HG02763 (cell line): ENCODE data around the gene SEPTIN10.
A peak's percentile ranks its signal among the peaks of the same experiment; 100 is the strongest.
"Not testable (repeated sequence)": the region's sequence is repeated elsewhere in the genome, so short reads cannot be mapped to it uniquely, and the experiment has no call there.

Source experiments
- ATAC-seq: cut with Tn5 transposase; IDR thresholded peaks from one replicate; pipeline ENCODE4 v1.9.1; 2021; ENCODE audit warnings: mild to moderate bottlenecking, moderate library complexity; ENCODE audit not compliant: unreplicated experiment

The SEPTIN10 gene

DNA sequence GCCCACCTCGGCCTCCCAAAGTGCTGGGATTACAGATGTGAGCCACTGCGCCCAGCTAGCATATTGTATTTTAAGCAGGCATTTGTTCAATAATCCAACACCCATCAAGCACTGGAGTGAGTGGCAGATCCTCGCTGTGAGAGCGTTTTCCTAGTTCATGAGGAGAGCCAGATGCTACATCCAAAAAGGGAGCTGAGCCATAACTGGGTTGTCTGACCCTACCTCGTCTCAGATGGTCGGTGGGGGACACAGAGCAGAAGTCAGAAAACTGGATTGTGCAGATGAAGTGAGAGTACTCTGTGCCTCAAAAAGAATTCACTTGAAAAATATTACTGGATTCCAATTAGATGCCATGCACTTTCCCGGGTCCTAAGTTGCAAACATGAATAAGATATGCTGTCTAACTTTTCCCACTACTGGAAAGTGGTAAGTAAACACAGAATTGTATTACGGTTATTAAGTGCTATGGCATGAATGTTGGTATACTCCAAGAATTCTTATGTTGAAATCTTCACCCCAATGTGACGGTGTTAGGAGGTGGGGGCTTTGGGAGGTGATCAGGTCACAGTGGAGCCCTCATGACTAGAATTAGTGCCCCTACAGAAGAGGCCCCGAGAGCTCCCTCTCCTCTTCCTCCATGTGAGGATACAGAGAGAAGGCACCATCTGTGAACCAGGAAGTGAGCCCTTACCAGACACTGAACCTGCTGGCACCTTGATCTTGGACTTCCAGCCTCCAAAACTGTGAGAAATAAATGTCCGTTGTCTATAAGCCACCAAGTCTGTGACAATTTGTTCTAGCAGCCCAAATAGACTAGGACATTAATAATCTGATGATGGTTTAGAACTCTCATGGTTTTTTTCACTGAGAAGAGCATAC, 21.9 kb upstream of the SEPTIN10 start:
- no peak for ATAC-seq

DNA sequence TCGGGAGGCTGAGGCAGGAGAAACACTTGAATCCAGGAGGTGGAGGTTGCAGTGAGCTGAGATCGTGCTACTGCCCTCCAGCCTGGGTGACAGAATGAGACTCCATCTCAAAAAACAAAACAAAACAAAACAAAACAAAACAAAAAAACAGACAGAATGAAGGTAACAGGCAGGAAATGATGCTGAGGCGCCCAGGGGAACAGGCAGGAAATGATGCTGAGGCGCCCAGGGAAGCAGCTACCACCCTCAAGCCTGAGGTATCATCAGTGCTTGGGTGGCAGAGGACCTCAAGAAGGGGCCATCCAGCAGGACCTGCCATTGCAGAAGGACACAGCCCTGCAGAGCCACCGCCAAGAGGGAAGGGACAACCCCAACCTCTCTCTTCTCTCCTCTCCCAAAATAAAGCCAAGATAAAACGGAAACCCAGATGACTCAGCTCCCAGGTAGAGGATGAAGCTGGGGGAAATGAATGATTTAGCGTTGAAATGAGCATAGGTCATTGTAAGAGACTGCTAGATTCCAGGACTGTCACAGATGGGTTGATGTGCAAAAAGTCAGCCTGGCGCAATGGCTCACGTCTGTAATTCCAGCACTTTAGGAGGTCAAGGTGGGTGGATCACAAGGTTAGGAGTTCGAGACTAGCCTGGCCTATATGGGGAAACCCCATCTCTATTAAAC, 19.7 kb upstream of the SEPTIN10 start:
- no peak for ATAC-seq

DNA sequence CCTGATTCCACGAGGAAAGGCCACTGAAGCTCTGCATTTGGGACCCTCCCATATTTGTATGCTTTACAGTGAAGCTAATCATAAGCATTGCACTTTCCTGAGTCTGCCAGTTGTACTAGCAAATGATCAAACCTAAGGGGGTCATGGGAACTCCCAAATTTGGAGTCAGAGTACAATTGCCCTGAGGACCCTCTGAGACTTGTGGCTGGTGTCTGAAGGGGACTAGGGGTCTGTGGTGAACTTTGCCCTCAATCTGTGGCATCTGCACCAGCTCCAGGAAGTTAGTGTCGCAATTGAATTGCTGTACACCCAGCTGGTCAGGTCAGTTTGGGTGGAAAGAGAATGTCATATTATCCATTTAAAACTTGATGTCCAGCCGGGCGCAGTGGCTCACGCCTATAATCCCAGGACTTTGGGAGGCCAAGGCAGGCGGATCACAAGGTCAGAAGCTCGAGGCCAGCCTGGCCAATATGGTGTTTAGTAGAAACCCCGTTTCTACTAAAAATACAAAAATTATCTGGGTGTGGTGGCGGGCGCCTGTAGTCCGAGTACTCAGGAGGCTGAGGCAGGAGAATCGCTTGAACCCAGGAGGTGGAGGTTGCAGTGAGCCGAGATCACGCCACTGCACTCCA, 18.5 kb upstream of the SEPTIN10 start:
- ATAC-seq = no peak

DNA sequence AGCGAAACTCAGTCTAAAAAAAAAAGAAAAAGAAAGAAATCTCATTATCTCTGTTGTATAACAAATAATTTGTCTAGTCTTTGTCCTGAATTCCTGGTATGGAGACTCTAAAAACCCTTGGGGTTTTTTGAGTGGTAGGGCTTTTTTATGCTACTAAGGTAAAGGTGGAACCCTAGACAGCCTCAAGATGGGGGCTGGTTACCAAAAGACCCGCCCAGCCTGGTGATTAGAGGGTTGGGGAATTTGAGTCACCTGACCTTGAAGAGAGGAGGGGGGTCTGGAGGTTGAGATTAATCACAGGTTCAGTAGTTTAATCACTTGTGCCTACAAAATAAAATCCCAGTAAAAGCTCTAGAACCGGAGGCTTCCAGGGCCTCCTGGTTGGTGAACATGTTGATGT, 18.0 kb upstream of the SEPTIN10 start:
- ATAC-seq = no peak

DNA sequence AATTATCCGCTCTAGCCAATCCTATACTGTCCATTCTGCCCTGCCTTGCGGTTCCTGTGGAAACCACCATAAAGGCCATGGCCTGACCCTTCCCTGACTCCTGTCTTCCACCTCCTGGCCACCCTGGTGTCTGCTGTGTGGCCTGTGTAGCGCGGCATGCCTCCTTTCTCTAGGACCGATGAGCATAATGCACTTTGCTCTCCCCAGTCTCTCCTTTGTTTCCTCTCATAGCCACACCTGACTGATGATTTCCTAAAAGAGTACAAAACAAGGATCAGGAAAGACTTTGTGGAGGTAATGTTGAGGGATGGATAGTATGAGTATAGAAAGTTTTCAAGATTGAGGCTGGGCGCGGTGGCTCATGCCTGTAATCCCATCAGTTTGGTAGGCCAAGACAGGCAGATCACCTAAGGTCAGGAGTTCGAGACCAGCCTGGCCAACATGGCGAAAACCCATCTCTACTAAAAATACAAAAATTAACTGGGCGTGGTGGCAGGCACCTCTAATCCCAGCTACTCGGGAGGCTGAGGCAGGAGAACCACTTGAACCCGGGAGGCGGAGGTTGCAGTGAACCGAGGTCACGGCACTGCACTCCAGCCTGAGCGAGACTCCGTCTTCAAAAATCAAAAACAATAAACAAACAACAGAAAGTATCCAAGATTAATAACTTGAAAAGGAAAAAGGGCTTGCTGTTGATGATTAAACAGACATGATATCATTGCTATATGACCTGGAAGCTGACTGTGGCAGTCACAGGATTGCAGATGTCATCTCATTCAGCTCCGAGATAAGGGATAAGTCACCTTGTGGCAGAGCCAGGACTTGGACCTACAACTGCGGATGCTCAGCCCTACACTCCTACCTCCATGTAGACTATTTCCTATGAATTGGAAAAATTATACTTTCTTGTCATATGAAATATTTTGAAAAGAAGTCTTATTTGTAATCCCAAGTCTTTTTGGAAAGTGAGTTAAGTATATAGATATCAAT, 17.0 kb upstream of the SEPTIN10 start:
- ATAC-seq = no peak

DNA sequence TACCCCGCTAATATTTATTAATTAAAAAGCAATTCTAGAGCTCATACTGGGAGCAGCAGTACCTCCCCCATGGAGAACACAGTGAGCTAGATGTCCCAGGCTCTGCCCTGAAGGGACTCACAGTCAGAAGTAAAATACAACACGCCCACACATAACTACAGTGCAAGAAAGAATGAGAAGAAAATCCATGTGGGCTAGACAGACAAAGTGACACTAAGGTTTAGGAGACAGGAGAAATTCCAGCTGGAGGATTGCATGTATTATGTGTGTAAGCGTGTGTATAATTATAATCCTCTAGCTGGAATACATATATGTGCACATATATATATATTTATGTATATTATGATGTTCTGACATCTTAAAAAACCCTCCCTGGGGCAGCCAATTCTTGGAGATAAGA, 16.1 kb upstream of the SEPTIN10 start:
- no peak for ATAC-seq

DNA sequence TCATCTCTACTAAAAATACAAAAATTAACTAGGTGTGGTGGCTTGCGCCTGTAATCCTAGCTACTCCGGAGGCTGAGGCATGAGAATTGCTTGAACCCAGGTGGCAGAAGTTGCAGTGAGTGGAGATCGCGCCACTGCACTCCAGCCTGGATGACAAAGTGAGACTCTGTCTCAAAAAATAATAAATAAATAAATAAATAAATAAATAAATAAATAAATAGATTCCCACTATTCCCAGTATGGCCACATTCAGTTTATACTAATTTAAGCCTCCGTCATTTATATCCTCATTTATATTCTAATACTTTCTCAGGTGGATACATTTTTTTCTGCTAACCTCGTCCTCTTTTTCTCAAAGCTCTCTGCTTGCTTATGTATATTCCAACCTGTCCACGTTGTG, 14.6 kb upstream of the SEPTIN10 start:
- ATAC-seq = not testable (repeated sequence)

DNA sequence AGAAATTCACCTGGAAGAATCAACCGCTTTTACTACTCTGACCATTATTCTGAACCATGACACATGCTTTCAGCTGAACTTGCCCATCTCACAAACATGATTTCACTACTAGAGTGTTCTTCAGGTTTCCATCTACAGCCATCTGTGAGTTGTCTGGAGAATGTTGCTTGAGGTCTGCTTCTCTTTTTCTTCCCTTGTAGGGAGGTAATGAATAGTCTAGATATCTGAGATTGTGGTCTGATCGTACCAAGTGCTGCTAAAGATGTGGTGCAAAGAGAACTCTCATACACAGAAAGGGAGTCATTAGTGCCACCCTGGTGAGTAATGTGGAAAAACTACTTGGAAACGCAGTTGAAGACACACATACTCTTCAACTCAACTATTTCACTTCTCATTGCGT, 10.6 kb upstream of the SEPTIN10 start:
- no peak for ATAC-seq

DNA sequence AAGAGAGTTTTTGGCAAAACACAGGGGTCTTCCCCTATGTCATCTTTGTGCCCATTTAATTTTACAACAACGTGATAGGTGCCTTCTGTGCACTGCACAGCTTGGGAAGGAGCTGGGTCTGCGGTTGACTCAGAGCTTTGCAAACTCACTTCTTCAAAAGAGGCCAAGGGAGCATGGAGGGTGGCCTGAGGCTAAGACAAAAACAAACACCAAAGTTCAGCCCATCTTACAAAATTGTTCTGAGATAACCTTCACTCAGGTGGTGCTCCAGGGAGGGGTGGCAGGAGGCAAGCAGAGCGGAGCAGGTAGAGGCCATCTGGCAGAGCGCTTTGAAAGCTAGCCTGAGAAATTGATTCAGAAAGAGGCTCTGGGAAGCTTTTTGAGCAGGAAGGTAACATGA, 10.2 kb upstream of the SEPTIN10 start:
- ATAC-seq = no peak

DNA sequence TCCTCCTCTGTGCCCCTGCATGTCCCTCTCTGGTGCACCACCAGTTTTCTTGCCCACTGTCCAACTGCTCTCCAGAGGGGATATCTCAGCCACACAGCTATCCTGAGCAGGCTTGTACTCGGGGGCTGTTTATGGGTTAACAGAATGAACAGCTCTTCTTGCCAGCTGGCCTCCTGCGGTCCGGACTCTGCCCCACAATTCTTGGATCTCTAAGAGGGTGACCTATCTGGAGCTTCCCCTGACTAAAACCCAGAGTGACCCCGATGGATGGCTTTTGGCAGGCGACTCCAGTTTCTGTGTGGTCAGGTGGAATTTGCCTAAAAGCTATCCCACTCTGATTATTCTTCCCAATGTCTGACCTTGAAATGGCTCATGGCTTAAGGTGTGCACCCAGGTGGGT, 9.5 kb upstream of the SEPTIN10 start:
- no peak for ATAC-seq

DNA sequence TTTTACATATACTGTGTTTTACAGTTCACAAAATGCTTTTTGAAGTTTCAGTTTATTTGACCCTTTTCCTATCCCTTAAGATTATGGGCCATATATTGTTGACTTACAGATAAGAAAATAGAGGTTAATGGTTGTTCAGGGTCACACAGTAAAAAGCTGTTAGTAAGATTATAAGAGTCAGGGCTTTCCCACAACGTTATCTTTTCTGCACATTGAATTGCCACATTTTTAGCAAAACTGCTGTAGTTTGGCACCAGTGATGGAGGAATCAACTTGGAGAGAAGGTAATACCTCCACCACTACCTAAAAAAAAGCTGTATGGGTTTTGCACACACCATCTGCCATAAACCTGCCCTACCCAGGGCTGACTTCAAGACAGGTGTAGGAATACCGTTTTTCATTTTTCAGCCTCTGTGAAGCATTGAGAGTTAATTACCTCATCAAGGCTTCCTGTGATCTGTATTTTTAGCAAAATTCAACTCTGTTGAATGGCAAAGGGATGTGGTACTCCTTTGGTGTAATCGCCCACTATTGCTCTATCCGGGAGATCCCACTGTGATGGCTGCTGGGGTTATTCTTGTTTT, 5.4 kb upstream of the SEPTIN10 start:
- no peak for ATAC-seq

DNA sequence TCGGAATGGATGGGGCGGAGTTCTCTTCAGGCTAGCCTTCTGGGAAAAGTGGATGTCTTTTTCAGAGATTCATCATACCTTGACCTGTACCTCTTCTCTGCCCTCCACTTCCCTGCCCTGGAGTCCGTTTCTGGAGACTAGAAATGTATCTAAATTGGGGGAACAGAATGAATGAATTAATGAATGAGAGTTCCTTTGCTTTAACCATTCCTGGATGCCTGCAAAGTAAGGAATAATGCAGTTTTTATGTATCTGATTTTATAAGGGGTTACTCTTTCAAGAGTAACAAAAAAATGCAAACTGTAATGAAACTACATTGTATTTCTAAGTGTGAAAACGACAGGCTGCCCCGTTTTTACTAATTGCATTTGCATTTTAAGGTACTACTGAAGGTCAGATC, 2.4 kb upstream of the SEPTIN10 start:
- no peak for ATAC-seq

DNA sequence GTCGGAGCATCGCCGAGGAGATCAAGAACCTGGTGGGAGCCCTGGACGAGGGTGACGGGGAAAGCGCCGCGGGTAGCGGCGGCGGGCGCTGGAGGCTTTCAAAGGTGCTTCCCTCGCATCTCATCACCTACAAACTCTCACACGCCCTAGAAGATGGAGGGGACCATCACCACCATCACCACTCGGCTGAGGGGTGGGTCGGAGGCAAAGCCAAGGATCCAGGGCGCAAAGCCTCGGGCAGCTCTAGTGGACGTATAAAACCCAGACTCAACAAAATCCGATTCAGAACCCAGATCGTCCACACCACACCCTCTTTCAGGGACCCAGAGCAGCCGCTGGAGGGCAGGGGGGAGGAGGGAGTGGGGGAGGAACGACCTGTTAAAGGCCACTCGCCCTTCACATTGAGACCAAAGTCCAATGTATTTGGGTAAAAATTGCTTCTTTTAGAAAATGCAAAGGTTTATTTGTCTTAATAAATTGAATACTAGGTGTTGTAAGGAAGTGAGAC, 1.9 kb upstream of the SEPTIN10 start:
- ATAC-seq = no peak

DNA sequence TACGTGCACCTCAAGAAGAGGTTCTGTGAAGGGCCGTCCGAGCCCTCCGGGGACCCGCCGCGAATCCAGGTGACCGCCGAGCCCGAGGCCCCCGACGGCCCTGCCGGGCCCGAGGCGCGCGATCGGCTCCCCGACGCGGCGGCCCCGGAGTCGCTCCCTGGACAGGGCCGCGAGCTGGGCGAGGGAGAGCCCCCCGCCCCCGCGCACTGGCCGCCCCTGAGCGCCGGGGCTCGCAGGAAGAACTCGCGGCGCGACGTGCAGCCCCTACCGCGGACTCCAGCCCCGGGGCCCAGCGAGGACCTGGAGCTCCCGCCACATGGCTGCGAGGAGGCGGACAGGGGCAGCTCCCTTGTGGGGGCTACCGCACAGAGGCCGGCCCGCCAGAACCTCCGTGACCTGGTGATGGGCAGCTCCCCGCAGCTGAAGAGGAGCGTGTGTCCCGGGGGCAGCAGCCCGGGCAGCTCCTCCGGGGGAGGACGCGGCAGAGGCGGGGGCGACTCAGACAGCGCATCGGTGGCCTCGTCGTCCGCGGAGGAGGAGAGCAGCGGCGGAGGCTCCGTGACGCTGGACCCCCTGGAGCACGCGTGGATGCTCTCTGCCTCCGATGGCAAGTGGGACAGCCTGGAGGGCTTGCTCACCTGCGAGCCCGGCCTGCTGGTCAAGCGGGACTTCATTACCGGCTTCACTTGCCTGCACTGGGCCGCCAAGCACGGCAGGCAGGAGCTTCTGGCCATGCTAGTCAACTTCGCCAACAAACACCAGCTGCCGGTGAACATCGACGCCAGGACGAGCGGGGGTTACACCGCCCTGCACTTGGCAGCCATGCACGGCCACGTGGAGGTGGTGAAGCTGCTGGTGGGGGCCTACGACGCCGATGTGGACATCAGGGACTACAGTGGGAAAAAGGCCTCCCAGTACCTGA, 1.2 kb upstream of the SEPTIN10 start:
- no peak for ATAC-seq

DNA sequence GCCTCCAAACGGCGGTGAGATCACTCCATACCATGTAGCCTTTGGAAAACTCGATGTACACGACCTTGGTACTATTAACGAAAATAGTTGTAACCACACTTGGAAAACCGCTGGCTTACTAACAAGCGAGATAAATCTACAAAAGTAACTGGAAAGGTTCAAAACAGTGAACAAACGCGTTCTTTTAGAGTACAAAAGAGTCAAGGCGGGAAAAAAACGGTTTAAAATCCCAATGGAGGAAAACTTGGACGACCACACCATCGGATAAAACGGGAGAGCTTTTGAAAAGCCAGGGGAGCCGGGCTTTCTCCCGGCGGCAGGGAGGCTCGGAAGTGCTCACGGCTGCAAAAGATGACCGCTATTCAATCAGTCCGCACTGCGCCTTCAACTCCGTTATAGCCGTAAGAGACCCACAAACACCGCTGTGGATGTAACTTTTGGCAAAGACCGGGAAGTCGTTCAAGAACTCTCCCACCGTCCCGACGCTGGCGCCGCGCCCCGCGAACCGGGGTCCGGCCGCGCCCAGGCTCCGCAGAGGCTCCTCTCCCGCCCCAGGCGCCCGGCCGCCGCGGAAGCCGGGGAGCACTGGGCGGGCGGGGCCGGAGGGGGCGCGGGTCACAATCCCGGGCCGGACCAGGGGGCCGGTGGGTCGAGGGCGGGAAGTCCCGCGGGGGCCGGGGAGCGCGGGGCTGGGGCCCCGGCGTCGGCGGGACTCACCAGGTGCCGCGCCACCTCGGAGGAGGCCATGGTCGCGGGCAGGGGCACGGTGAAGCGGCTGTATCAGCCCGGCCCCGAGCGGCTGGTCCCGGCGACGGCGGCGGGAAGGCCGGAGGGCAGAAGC, 465 bp downstream of the SEPTIN10 start:
- ATAC-seq = peak; percentile 32

DNA sequence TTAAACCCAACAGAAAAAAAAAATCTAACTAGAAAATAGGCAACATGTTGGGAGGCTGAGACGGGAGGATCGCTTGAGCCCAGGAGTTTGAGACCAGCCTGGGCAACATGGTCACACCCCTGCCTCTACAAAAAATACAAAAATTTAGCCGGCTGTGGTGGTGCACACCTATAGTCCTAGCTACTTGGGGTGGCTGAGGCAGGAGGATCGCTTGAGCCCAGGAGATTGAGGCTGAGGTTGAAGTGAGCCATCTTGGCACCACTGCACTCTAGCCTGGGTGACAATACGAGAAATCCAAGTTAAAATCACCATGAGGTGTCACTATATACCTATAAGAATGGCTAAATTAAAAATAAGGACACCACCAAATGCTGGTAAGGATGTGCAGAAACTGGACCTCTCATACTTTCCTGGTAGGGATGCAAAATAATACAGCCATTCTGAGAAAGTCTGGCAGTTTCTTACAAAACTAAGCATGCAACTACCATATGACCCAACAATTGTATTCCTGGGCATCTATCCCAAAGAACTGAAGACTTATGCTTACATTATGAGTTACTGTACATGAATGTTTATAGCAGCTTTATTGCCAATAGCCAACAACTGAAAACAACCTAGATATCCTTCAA, 2.2 kb downstream of the SEPTIN10 start:
- ATAC-seq = no peak

DNA sequence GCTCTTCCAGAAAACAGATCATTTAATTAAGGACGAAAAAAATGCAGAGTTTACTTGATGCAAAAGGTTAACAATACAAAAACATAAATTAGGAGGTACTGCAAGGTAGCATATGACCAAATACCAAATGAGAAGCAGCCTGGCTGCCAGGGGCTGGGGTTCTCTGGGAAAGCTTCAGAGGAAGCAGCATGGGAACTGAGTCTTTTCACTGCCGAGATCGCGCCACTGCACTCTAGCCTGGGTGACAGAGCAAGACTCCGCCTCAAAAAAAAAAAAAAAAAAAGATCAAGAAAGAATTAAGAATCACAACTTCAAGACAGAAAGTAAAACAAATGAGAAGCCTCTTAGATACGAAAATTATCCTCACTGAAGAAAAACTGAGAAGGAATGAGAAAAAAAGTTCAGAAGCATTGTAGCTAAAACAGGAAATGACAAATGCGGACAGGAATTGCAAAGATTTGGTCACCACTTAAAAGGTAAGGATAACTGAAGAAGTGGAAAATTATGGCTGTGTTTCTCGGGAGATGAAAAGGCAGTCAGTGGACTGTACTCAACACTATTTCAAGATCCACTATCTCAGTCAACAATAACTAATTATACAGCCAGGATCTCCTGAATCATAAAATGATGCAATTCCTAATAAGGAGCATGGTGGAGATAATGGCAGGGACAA, 4.3 kb downstream of the SEPTIN10 start:
- no peak for ATAC-seq
